HepG2 (cell line): ENCODE data around the gene TACC3. TPM values are rescaled to one million over a fixed set of nuclear protein-coding genes. Genes with fewer than 3 reads are reported as not detected.

Experiments
- ATAC-seq: fragments of 200-7000 bp; cut with Tn5 transposase; 3 replicates; pipeline ENCODE4 v1.9.1; 2020; ENCODE audit warnings: mild to moderate bottlenecking, moderate library complexity
- BruUV-seq: library from RNA; stranded (reverse); fragments of 400-500 nt; replicated peaks from 2 replicates; lab custom pipeline; 2021; lab: Mats Ljungman, UMichigan
- CTCF ChIA-PET: fragments of 300-600 bp; formaldehyde crosslinking; extraction: SDS; loops from one replicate; lab custom pipeline; 2021; ENCODE audit warnings: low total read pairs, inconsistent platforms, low intra/inter-chr PET ratio; lab: Yijun Ruan, JAX
- POLR2A ChIA-PET: fragments of 350-600 bp; sonication (Branson Sonifier 250); formaldehyde crosslinking; loops from one replicate; lab custom pipeline; 2020; ENCODE audit warnings: antibody characterized with exemption, inconsistent platforms; lab: Yijun Ruan, JAX
- DNase-seq: peaks from one replicate; pipeline ENCODE4 v3.0.0-alpha.2; 2015; ENCODE audit warnings: low spot score
- FAIRE-seq: peaks from 3 replicates; lab custom pipeline; 2011; peaks lifted over from hg19 to GRCh38; lab: Jason Lieb, UNC
- H2AFZ ChIP-seq: one replicate; pipeline ENCODE4 v1.6.1; 2011; ENCODE audit warnings: low read length, inconsistent platforms
- H3K27ac ChIP-seq: fragments of 300-600 bp; 3 replicates; pipeline ENCODE4 v1.8.0; 2011; ENCODE audit warnings: mixed run types, mild to moderate bottlenecking, mixed read lengths, low read length, inconsistent platforms; ENCODE audit not compliant: insufficient read depth; ENCODE audit errors: extremely low read length
- H3K27me3 ChIP-seq, 2 experiments: fragments of 200-600 bp in 1 of 2; 2 replicates in 1 of 2; 3 replicates in 1 of 2; pipeline versions ENCODE4 v1.6.0 to v1.8.0; 2011; ENCODE audit warnings: low read length in 2 of 2, mild to moderate bottlenecking in 2 of 2, moderate library complexity in 2 of 2, inconsistent platforms in 1 of 2; ENCODE audit not compliant: insufficient read depth in 2 of 2, control insufficient read depth in 1 of 2
- H3K36me3 ChIP-seq, 2 experiments: fragments of 200-600 bp in 1 of 2; replicated peaks in 1 of 2; 2 replicates in 1 of 2; 3 replicates in 1 of 2; pipeline versions ENCODE4 v1.5.1 to v1.8.0; 2011; ENCODE audit warnings: low read length in 2 of 2, inconsistent platforms in 1 of 2; ENCODE audit not compliant: insufficient read depth in 2 of 2, control insufficient read depth in 1 of 2
- H3K4me1 ChIP-seq: 2 replicates; pipeline ENCODE4 v1.5.1; 2012; ENCODE audit warnings: low read length, inconsistent platforms; ENCODE audit not compliant: insufficient read depth
- H3K4me2 ChIP-seq: 2 replicates; pipeline ENCODE4 v1.6.0; 2011; ENCODE audit warnings: low read depth, low read length, inconsistent platforms
- H3K4me3 ChIP-seq, 3 experiments: fragments of 200-600 bp in 1 of 3; sonication (generic), shearing (Covaris generic) in 1 of 3; replicated peaks in 1 of 3; 2 replicates each; pipeline ENCODE4 v1.5.1; 2011 to 2016; ENCODE audit warnings: low read length in 3 of 3, inconsistent platforms in 2 of 3, low read depth in 2 of 3, mild to moderate bottlenecking in 2 of 3, control low read depth in 1 of 3, mixed read lengths in 1 of 3; ENCODE audit not compliant: insufficient read depth in 1 of 3
- H3K79me2 ChIP-seq: one replicate; pipeline ENCODE4 v1.6.1; 2011; ENCODE audit warnings: low read length, inconsistent platforms; ENCODE audit not compliant: insufficient read depth
- H3K9ac ChIP-seq: 2 replicates; pipeline ENCODE4 v1.6.0; 2011; ENCODE audit warnings: mild to moderate bottlenecking, low read depth, low read length, inconsistent platforms; ENCODE audit not compliant: insufficient read depth
- H3K9me3 ChIP-seq: 2 replicates; pipeline ENCODE4 v1.5.1; 2012; ENCODE audit warnings: mild to moderate bottlenecking, low read length
- H4K20me1 ChIP-seq: 2 replicates; pipeline ENCODE4 v1.6.0; 2011; ENCODE audit warnings: inconsistent platforms, mild to moderate bottlenecking, low read length, moderate library complexity; ENCODE audit not compliant: insufficient read depth
- AKAP8 ChIP-seq: sonication (generic); formaldehyde crosslinking; IDR thresholded peaks from 2 replicates; pipeline ENCODE4 v1.5.1; 2020; ENCODE audit warnings: mild to moderate bottlenecking, missing genetic modification reagents
- ARNT2 ChIP-seq: sonication (generic); formaldehyde crosslinking; IDR thresholded peaks from 2 replicates; pipeline ENCODE4 v1.8.0; 2022; ENCODE audit warnings: mild to moderate bottlenecking, low read depth, missing genetic modification reagents, moderate library complexity
- CREM ChIP-seq, 2 experiments: sonication (generic) in 1 of 2; formaldehyde crosslinking in 1 of 2; IDR thresholded peaks; 2 replicates each; pipeline versions ENCODE4 v1.4.0 to v1.6.1; 2016 to 2020; ENCODE audit warnings: antibody characterized with exemption in 1 of 2, mild to moderate bottlenecking in 1 of 2, missing genetic modification reagents in 1 of 2
- DR1 ChIP-seq: sonication (generic); formaldehyde crosslinking; IDR thresholded peaks from 2 replicates; pipeline ENCODE4 v1.8.0; 2021; ENCODE audit warnings: mild to moderate bottlenecking, missing genetic modification reagents, inconsistent platforms
- GLI4 ChIP-seq: sonication (generic); formaldehyde crosslinking; IDR thresholded peaks from 2 replicates; pipeline ENCODE4 v1.5.1; 2020; ENCODE audit warnings: missing genetic modification reagents, mild to moderate bottlenecking, moderate library complexity, borderline replicate concordance
- IKZF1 ChIP-seq: fragments of 450-650 bp; IDR thresholded peaks from 2 replicates; pipeline ENCODE4 v1.7.1; 2016
- JARID2 ChIP-seq: sonication (generic); formaldehyde crosslinking; IDR thresholded peaks from 2 replicates; pipeline ENCODE4 v1.8.1; 2023; ENCODE audit warnings: missing genetic modification reagents, inconsistent platforms; ENCODE audit not compliant: insufficient replicate concordance
- KAT8 ChIP-seq: IDR thresholded peaks from 2 replicates; pipeline ENCODE4 v1.6.1; 2016; ENCODE audit warnings: missing genetic modification reagents, missing compliant biosample characterization
- RORA ChIP-seq: sonication (generic); formaldehyde crosslinking; IDR thresholded peaks from 2 replicates; pipeline ENCODE4 v1.5.0; 2020; ENCODE audit warnings: mild to moderate bottlenecking, missing genetic modification reagents, moderate library complexity
- THYN1 ChIP-seq: sonication (generic); formaldehyde crosslinking; IDR thresholded peaks from 2 replicates; pipeline ENCODE4 v1.8.1; 2023; ENCODE audit warnings: low read depth, mild to moderate bottlenecking, moderate library complexity, missing genetic modification reagents, borderline replicate concordance
- ZBTB20 ChIP-seq: sonication (generic); formaldehyde crosslinking; IDR thresholded peaks from 2 replicates; pipeline ENCODE4 v1.8.1; 2023; ENCODE audit warnings: missing genetic modification reagents, low read depth, mild to moderate bottlenecking, borderline replicate concordance
- ZBTB8A ChIP-seq: sonication (generic); formaldehyde crosslinking; IDR thresholded peaks from 2 replicates; pipeline ENCODE4 v1.4.0; 2020; ENCODE audit warnings: mild to moderate bottlenecking, low read depth, missing genetic modification reagents, borderline replicate concordance
- ZMYM3 ChIP-seq: sonication (generic); formaldehyde crosslinking; IDR thresholded peaks from 2 replicates; pipeline ENCODE4 v1.5.1; 2020; ENCODE audit warnings: mild to moderate bottlenecking, missing genetic modification reagents
- ZNF724P ChIP-seq: sonication (generic); formaldehyde crosslinking; IDR thresholded peaks from 2 replicates; pipeline ENCODE4 v1.8.0; 2022; ENCODE audit warnings: missing genetic modification reagents, borderline replicate concordance
- ZNF782 ChIP-seq: sonication (generic); formaldehyde crosslinking; IDR thresholded peaks from 2 replicates; pipeline ENCODE4 v1.4.0; 2020; ENCODE audit warnings: missing genetic modification reagents, mild to moderate bottlenecking, borderline replicate concordance
- WGBS: methylation state at CpG from one replicate; pipeline ENCODE4 v1.1.6; 2017; ENCODE audit warnings: low lambda C conversion rate; 5-methylcytosine and 5-hydroxymethylcytosine counted together
- in situ Hi-C: cut with HindIII; loops from 2 replicates; pipeline ENCODE4 v1.10.0; 2017; ENCODE audit warnings: low pct_unique_long_range_greater_than_20kb; ENCODE audit not compliant: extremely low pct_ligation_motif_present
- intact Hi-C: fragments of 100-400 bp; cut with micrococcal nuclease; formaldehyde crosslinking; loops from one replicate; pipeline ENCODE4 v1.10.0; 2022; ENCODE audit not compliant: unreplicated experiment
- polyA plus RNA-seq, 8 experiments: library from polyadenylated mRNA; depleted of rRNA in 3 of 8; stranded (reverse) in 7 of 8; unstranded in 1 of 8; fragments of >200 nt; fragmentation: Illumina TruSeq in 4 of 8; extraction: Trizol in 4 of 8; gene quantifications; 2 replicates each; pipeline versions ENCODE4 v1.2.1 to v1.2.3, GENCODE V29; 2011 to 2016; ENCODE audit warnings: low read depth in 4 of 8, missing spikeins in 1 of 8, mixed read lengths in 1 of 8; ENCODE audit not compliant: insufficient read depth in 1 of 8
- total RNA-seq, 5 experiments: library from RNA; depleted of rRNA; stranded (reverse); fragments of >200 nt; fragmentation: Illumina TruSeq; extraction: Trizol; gene quantifications; 2 replicates each; pipeline ENCODE4 v1.2.3, GENCODE V29; 2016; ENCODE audit warnings: low read depth in 1 of 5
- TF ChIP-seq, protein P1 (sequence below): IDR thresholded peaks from 2 replicates; pipeline ENCODE4 v1.6.1; 2016; ENCODE audit warnings: mild to moderate bottlenecking, missing biosample characterization, missing genetic modification reagents
- TF ChIP-seq, protein P2 (sequence below): sonication (generic); formaldehyde crosslinking; IDR thresholded peaks from 2 replicates; pipeline ENCODE4 v1.4.0; 2020; ENCODE audit warnings: missing genetic modification reagents, mild to moderate bottlenecking, borderline replicate concordance
- TF ChIP-seq, protein P3 (sequence below): sonication (generic); formaldehyde crosslinking; IDR thresholded peaks from 2 replicates; pipeline ENCODE4 v1.4.0; 2020; ENCODE audit warnings: missing genetic modification reagents
- TF ChIP-seq, protein P4 (sequence below): sonication (generic); formaldehyde crosslinking; conservative IDR thresholded peaks from 2 replicates; pipeline ENCODE4 v1.4.0; 2020; ENCODE audit warnings: missing genetic modification reagents

Gene TACC3
- total and polyA plus RNA-seq, 2 of the 13 experiments (the other 11 are each of a cell fraction or from before 2014, with no cell fraction given): 20.3 to 21.2 TPM

DNA sequence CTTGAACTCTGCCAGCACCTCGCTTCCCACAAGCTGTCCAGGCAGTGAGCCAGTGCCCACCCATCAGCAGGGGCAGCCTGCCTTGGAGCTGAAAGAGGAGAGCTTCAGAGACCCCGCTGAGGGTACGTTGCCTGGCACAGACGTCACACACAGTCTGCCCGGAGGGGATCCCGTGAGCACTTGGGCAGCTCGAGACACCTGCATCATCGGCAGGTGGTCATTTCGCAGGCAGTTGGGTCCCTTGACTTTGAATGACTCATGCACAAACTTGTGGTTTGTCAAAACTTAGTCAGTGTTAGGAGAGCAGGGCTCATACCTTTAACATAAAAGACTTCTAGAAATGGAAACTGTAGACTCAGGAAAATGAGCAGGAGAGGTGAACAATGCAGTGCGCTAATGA is 9.9 kb downstream of the TACC3 start:
- 97% methylated on average over 3 of the region's 10 CpGs for WGBS
- ChIA-PET POLR2A (no interaction called here), CTCF (interaction anchor here (2.1 kb wide), 1 partner anchor 38 kb away, joined by 15 read pairs; no protein-coding TSS in a partner anchor)
- Histone ChIP-seq H3K36me3 (peaks cover 32 to 77% of the 10 kb centered on the region in 2 experiments), H3K4me1 (peaks cover 9% of the 10 kb centered on the region; the same call in 1 of the 2 replicates), H3K79me2 (peaks cover 6% of the 10 kb centered on the region), H3K27me3 (no peaks in the 10 kb centered on the region), H3K9ac (no peak overlapping the region), H3K4me3 (no peak overlapping the region), H2AFZ (no peak overlapping the region), H3K27ac (no peak overlapping the region), H3K9me3 (no peaks in the 10 kb centered on the region), H4K20me1 (peaks cover 3% of the 10 kb centered on the region; the same call in 1 of the 2 replicates), H3K4me2 (no peak overlapping the region)
- TF ChIP-seq ARNT2 (CRISPR knock-in tag) (no peak), ZNF724P (CRISPR knock-in tag) (no peak), ZMYM3 (CRISPR knock-in tag) (no peak), CREM (IDR thresholded peaks at IDR 0.05) (no peak), CREM (CRISPR knock-in tag; IDR thresholded peaks at IDR 0.05) (no peak), JARID2 (CRISPR knock-in tag) (no peak), GLI4 (CRISPR knock-in tag) (no peak), IKZF1 (no peak), THYN1 (no peak), KAT8 (CRISPR knock-in tag) (no peak), ZBTB8A (CRISPR knock-in tag) (no peak), DR1 (no peak), RORA (CRISPR knock-in tag) (no peak), ZNF782 (CRISPR knock-in tag) (no peak), AKAP8 (CRISPR knock-in tag) (no peak), ZBTB20 (CRISPR knock-in tag) (no peak)
- TF ChIP-seq, protein P1, sequence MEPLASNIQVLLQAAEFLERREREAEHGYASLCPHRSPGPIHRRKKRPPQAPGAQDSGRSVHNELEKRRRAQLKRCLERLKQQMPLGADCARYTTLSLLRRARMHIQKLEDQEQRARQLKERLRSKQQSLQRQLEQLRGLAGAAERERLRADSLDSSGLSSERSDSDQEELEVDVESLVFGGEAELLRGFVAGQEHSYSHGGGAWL (CRISPR knock-in tag): no peak
- TF ChIP-seq, protein P2, sequence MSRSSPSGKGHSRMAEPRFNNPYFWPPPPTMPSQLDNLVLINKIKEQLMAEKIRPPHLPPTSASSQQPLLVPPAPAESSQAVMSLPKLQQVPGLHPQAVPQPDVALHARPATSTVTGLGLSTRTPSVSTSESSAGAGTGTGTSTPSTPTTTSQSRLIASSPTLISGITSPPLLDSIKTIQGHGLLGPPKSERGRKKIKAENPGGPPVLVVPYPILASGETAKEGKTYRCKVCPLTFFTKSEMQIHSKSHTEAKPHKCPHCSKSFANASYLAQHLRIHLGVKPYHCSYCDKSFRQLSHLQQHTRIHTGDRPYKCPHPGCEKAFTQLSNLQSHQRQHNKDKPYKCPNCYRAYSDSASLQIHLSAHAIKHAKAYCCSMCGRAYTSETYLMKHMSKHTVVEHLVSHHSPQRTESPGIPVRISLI: no peak
- TF ChIP-seq, protein P3, sequence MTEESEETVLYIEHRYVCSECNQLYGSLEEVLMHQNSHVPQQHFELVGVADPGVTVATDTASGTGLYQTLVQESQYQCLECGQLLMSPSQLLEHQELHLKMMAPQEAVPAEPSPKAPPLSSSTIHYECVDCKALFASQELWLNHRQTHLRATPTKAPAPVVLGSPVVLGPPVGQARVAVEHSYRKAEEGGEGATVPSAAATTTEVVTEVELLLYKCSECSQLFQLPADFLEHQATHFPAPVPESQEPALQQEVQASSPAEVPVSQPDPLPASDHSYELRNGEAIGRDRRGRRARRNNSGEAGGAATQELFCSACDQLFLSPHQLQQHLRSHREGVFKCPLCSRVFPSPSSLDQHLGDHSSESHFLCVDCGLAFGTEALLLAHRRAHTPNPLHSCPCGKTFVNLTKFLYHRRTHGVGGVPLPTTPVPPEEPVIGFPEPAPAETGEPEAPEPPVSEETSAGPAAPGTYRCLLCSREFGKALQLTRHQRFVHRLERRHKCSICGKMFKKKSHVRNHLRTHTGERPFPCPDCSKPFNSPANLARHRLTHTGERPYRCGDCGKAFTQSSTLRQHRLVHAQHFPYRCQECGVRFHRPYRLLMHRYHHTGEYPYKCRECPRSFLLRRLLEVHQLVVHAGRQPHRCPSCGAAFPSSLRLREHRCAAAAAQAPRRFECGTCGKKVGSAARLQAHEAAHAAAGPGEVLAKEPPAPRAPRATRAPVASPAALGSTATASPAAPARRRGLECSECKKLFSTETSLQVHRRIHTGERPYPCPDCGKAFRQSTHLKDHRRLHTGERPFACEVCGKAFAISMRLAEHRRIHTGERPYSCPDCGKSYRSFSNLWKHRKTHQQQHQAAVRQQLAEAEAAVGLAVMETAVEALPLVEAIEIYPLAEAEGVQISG (CRISPR knock-in tag): no peak
- TF ChIP-seq, protein P4, sequence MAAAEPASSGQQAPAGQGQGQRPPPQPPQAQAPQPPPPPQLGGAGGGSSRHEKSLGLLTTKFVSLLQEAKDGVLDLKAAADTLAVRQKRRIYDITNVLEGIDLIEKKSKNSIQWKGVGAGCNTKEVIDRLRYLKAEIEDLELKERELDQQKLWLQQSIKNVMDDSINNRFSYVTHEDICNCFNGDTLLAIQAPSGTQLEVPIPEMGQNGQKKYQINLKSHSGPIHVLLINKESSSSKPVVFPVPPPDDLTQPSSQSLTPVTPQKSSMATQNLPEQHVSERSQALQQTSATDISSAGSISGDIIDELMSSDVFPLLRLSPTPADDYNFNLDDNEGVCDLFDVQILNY (CRISPR knock-in tag): no peak
- no peak for FAIRE-seq
- in situ Hi-C loops: no loop called here
- no peak for DNase-seq
- ATAC-seq: no peak
- BruUV-seq: no TSS peak
- intact Hi-C loops: no loop called here
